ENCODE measurements around the gene MS4A6A. TPM values are rescaled to one million over a fixed set of nuclear protein-coding genes. Genes with fewer than 3 reads are reported as not detected.
"Not testable (repeated sequence)": the region's sequence is repeated elsewhere in the genome, so short reads cannot be mapped to it uniquely, and the experiment has no call there.

MS4A6A gene
- total RNA-seq, 1 donor from 2014 or later: 49.6 TPM

- ATAC-seq (ENCODE audit: poor library complexity) (no peak), DNase-seq (no peak)
- intact Hi-C loops (cut with DNase I): no loop called here
Measured at GRCh38 chr11:60150279-60150678, 32.6 kb downstream of the MS4A6A start.

GRCh38 chr11:60145677-60146076 is 37.2 kb downstream of the MS4A6A start:
- no peak for DNase-seq
- ATAC-seq (ENCODE audit: poor library complexity): no peak
- intact Hi-C loops (cut with DNase I): no loop called here

GRCh38 chr11:60143768-60144167 is 39.1 kb downstream of the MS4A6A start:
- ATAC-seq (ENCODE audit: poor library complexity) (no peak), DNase-seq (no peak)
- intact Hi-C loops (cut with DNase I): no loop called here

GRCh38 chr11:60133917-60134316 is 49.0 kb downstream of the MS4A6A start:
- DNase-seq (no peak), ATAC-seq (ENCODE audit: poor library complexity) (no peak)
- intact Hi-C loops (cut with DNase I): no loop called here

GRCh38 chr11:60131912-60132311 is 51.0 kb downstream of the MS4A6A start:
- DNase-seq (no peak), ATAC-seq (ENCODE audit: poor library complexity) (no peak)
- intact Hi-C loops (cut with DNase I): no loop called here

- intact Hi-C loops (cut with DNase I): no loop called here
- ATAC-seq (ENCODE audit: poor library complexity): peak; percentile 76
- DNase-seq: no peak
Measured at GRCh38 chr11:60130496-60130895, 52.4 kb downstream of the MS4A6A start.

GRCh38 chr11:60129853-60130252 is 53.0 kb downstream of the MS4A6A start:
- intact Hi-C loops (cut with DNase I): loop anchor here (10.0 kb wide), 1 partner anchor 305 kb away; no protein-coding TSS in a partner anchor
- DNase-seq: no peak
- ATAC-seq (ENCODE audit: poor library complexity): no peak

- not testable (repeated sequence) for ATAC-seq (ENCODE audit: poor library complexity); DNase-seq
- intact Hi-C loops (cut with DNase I): loop anchor here (10.0 kb wide), 1 partner anchor 304 kb away; no protein-coding TSS in a partner anchor
Measured at GRCh38 chr11:60128866-60129265, 54.0 kb downstream of the MS4A6A start.

GRCh38 chr11:60128376-60128775 is 54.5 kb downstream of the MS4A6A start:
- DNase-seq (no peak), ATAC-seq (ENCODE audit: poor library complexity) (no peak)
- intact Hi-C loops (cut with DNase I): loop anchor here (10.0 kb wide), 1 partner anchor 304 kb away; no protein-coding TSS in a partner anchor

GRCh38 chr11:60127311-60127811 is 55.5 kb downstream of the MS4A6A start:
- ATAC-seq (ENCODE audit: poor library complexity): no peak
- intact Hi-C loops (cut with DNase I): loop anchor here (10.0 kb wide), 1 partner anchor 303 kb away; no protein-coding TSS in a partner anchor
- no peak for DNase-seq

GRCh38 chr11:60125956-60126585 is 56.8 kb downstream of the MS4A6A start:
- no peak for ATAC-seq (ENCODE audit: poor library complexity)
- intact Hi-C loops (cut with DNase I): loop anchor here (10.0 kb wide), 1 partner anchor 301 kb away; no protein-coding TSS in a partner anchor
- DNase-seq: no peak

- ATAC-seq (ENCODE audit: poor library complexity): no peak
- DNase-seq: no peak
- intact Hi-C loops (cut with DNase I): loop anchor here (10.0 kb wide), 1 partner anchor 300 kb away; no protein-coding TSS in a partner anchor
Measured at GRCh38 chr11:60124802-60125432, 58.0 kb downstream of the MS4A6A start.

Small RNA genes lying within 50 kb of the gene (microRNA-seq; reads per million reads assigned to microRNA genes)
- gene MIR6503: not detected

Other genes with a start within 250 kb of the MS4A6A start
- not detected for gene OOSP1, start 244.7 kb downstream of the MS4A6A start, total RNA-seq
- not detected for gene OOSP4A, start 219.1 kb downstream of the MS4A6A start, total RNA-seq
- gene OOSP4B, start 165.9 kb downstream of the MS4A6A start, total RNA-seq: not detected
- gene OOSP2, start 142.7 kb downstream of the MS4A6A start, total RNA-seq: not detected
- gene MS4A3, start 126.4 kb downstream of the MS4A6A start, total RNA-seq: not detected
- gene MS4A2, start 94.4 kb downstream of the MS4A6A start, total RNA-seq: 1.0 TPM
- gene MS4A4E, start 60.1 kb upstream of the MS4A6A start, total RNA-seq: 1.1 TPM
- 15.2 TPM for gene MS4A4A, start 97.6 kb upstream of the MS4A6A start, total RNA-seq
- not detected for gene MS4A6E, start 144.2 kb upstream of the MS4A6A start, total RNA-seq
- 11.9 TPM for gene MS4A7, start 195.4 kb upstream of the MS4A6A start, total RNA-seq
- 0.97 TPM for gene MS4A14, start 213.4 kb upstream of the MS4A6A start, total RNA-seq
- gene MS4A5, start 246.5 kb upstream of the MS4A6A start, total RNA-seq: not detected